ENCODE data around the gene GPR32. TPM values are rescaled to one million over a fixed set of nuclear protein-coding genes. Genes with fewer than 3 reads are reported as not detected.

Gene GPR32
- total and polyA plus RNA-seq, 2 donors (not counting 1 experiment from before 2014, with no cell fraction given) = not detected

DNA sequence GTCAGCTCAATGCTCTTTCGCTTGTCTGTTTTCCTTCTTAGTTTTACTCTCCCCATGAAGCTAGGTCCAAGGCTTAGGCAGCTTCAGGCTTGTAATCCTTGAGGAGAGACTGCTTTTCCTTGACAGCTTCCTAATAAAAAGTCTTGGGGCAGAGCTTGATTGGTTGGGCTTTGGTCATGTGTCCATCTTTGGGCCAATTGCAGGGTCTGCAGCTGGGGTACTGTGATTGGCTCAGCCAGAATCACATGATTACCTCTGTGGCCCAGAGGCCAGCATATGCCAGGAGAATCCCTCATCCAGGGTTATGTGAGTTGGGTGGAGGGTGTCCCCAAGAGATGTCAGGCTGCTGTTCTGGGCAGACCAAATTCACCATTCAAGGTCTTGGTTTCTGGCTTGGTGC lies 45.2 kb downstream of the GPR32 start:
- Mint-ChIP-seq H3K27me3 (peaks cover 27% of the 10 kb centered on the region), H3K27ac (no peak overlapping the region), H3K9me3 (ENCODE audit: insufficient read depth) (no peaks in the 10 kb centered on the region), H3K4me1 (peaks cover 39% of the 10 kb centered on the region), H3K4me3 (no peak overlapping the region)
- Histone ChIP-seq H3K9ac (ENCODE audit: low read length) (no peak overlapping the region), H3K9me3 (ENCODE audit: control extremely low read depth in 1 of 3, control insufficient read depth in 2 of 3, insufficient read depth in 1 of 3, low read length in 2 of 3) (peaks cover 0 to 19% (median 0%) of the 10 kb centered on the region in 3 donors), H3K4me1 (ENCODE audit: control insufficient read depth in 2 of 2, insufficient read depth in 2 of 2, low read length in 2 of 2) (peaks cover 30 to 36% of the 10 kb centered on the region in 2 donors), H2AFZ (ENCODE audit: insufficient read depth, low read depth, low read length, poor library complexity, severe bottlenecking) (no peak overlapping the region), H3K79me2 (ENCODE audit: control insufficient read depth, insufficient read depth, low read length) (no peaks in the 10 kb centered on the region), H3K4me3 (ENCODE audit: control extremely low read depth in 1 of 5, extremely low read depth in 1 of 5, insufficient read depth in 1 of 5, low read depth in 2 of 5, low read length in 4 of 5) (no peak overlapping the region), H3K27me3 (replicated peaks in 1 of 4; ENCODE audit: control extremely low read depth in 1 of 4, control insufficient read depth in 3 of 4, insufficient read depth in 4 of 4, low read length in 3 of 4) (peaks cover 0 to 28% (median 2%) of the 10 kb centered on the region in 4 experiments), H4K20me1 (ENCODE audit: control insufficient read depth, insufficient read depth, low read length, poor library complexity, severe bottlenecking) (no peaks in the 10 kb centered on the region), H3K4me2 (replicated peaks; ENCODE audit: low read depth, low read length, poor library complexity, severe bottlenecking) (no peak overlapping the region), H3K27ac (ENCODE audit: low read length in 2 of 2) (no peak overlapping the region), H3K36me3 (replicated peaks in 1 of 2; ENCODE audit: control extremely low read depth in 1 of 2, control insufficient read depth in 1 of 2, extremely low read depth in 1 of 2, insufficient read depth in 2 of 2, low read length in 1 of 2) (no peaks in the 10 kb centered on the region)
- WGBS (ENCODE audit: insufficient coverage) = 100% methylated on average over 1 of the region's 1 CpG
- DNase-seq = no peak
- ChIA-PET CTCF (no interaction called here), POLR2A (no interaction called here)
- no peak for TF ChIP-seq EZH2 (IDR thresholded peaks at IDR 0.05; ENCODE audit: borderline replicate concordance, insufficient read depth, low read depth, low read length, poor library complexity, severe bottlenecking)
- no peak for TF ChIP-seq CTCF (IDR thresholded peaks at IDR 0.05)
- no peak for ATAC-seq (ENCODE audit: low read depth)
- intact Hi-C loops (cut with micrococcal nuclease) = loop anchor here (5.0 kb wide), 1 partner anchor 82 kb away; no protein-coding TSS in a partner anchor
